HG02642 (cell line): Measurements from ENCODE around the gene GLIS1.

Experiments
- ATAC-seq: cut with Tn5 transposase; IDR thresholded peaks from one replicate; pipeline ENCODE4 v1.9.1; 2021; ENCODE audit warnings: mild to moderate bottlenecking; ENCODE audit not compliant: unreplicated experiment, poor library complexity

Gene GLIS1

GRCh38 chr1:53601867-53602775 is 136.8 kb downstream of the GLIS1 start:
- no peak for ATAC-seq

GRCh38 chr1:53601031-53601745 is 137.8 kb downstream of the GLIS1 start:
- ATAC-seq, result no peak

GRCh38 chr1:53600561-53600960 is 138.4 kb downstream of the GLIS1 start:
- ATAC-seq, result no peak

GRCh38 chr1:53600001-53600400 is 139.0 kb downstream of the GLIS1 start:
- ATAC-seq, result no peak

- no peak for ATAC-seq
These were observed 139.5 kb downstream of the GLIS1 start for GRCh38 chr1:53599481-53599880.

- ATAC-seq, result no peak
These were observed 140.0 kb downstream of the GLIS1 start for GRCh38 chr1:53598966-53599365.

GRCh38 chr1:53595906-53596305 is 143.1 kb downstream of the GLIS1 start:
- no peak for ATAC-seq

- ATAC-seq, result no peak
These were observed 144.4 kb downstream of the GLIS1 start for GRCh38 chr1:53594391-53595180.

- no peak for ATAC-seq
These were observed 145.1 kb downstream of the GLIS1 start for GRCh38 chr1:53593758-53594380.

GRCh38 chr1:53592985-53593757 is 145.8 kb downstream of the GLIS1 start:
- no peak for ATAC-seq

- no peak for ATAC-seq
These were observed 146.4 kb downstream of the GLIS1 start for GRCh38 chr1:53592521-53592982.

- ATAC-seq, result no peak
These were observed 147.0 kb downstream of the GLIS1 start for GRCh38 chr1:53591924-53592323.

- no peak for ATAC-seq
These were observed 148.1 kb downstream of the GLIS1 start for GRCh38 chr1:53590531-53591515.

- no peak for ATAC-seq
These were observed 148.9 kb downstream of the GLIS1 start for GRCh38 chr1:53590104-53590503.

- ATAC-seq, result no peak
These were observed 149.7 kb downstream of the GLIS1 start for GRCh38 chr1:53589043-53589887.

- no peak for ATAC-seq
These were observed 150.7 kb downstream of the GLIS1 start for GRCh38 chr1:53588053-53588779.
